Frontal cortex (tissue), 4 donors: ENCODE results near the gene DHDH. TPM values are rescaled to one million over a fixed set of nuclear protein-coding genes. Genes with fewer than 3 reads are reported as not detected.
"Not testable (repeated sequence)": the region's sequence is repeated elsewhere in the genome, so short reads cannot be mapped to it uniquely, and the experiment has no call there.

ENCODE experiments used
- DNase-seq, 2 donors: peaks; one replicate each; pipeline ENCODE4 v3.0.0; 2012; ENCODE audit warnings: low spot score in 2 of 2
- FAIRE-seq: peaks from 2 replicates; lab custom pipeline; 2012; peaks lifted over from hg19 to GRCh38; lab: Jason Lieb, UNC
- total RNA-seq: library from RNA; depleted of rRNA; stranded (reverse); fragments of >200 nt; gene quantifications from one replicate; pipeline ENCODE4 v1.2.3, GENCODE V29; 2014
- donor health status: control.
- donor health status: control.
- donor health status: control.

Gene DHDH
- total RNA-seq, 1 donor from 2014 or later, result not detected

- no peak for DNase-seq
- FAIRE-seq, result no peak
Observed at GRCh38 chr19:48913114-48913889, 20.2 kb upstream of the DHDH start.

GRCh38 chr19:48914181-48914580 is 19.3 kb upstream of the DHDH start:
- DNase-seq (no peak), FAIRE-seq (no peak)

GRCh38 chr19:48915757-48916156 is 17.7 kb upstream of the DHDH start:
- FAIRE-seq, result no peak
- no peak for DNase-seq

- no peak for FAIRE-seq
- DNase-seq, result no peak
Observed at GRCh38 chr19:48918071-48918470, 15.4 kb upstream of the DHDH start.

- FAIRE-seq (no peak), DNase-seq (no peak)
Observed at GRCh38 chr19:48918801-48919247, 14.7 kb upstream of the DHDH start.

GRCh38 chr19:48919271-48919670 is 14.2 kb upstream of the DHDH start:
- not testable (repeated sequence) for FAIRE-seq, DNase-seq

GRCh38 chr19:48920949-48921348 is 12.6 kb upstream of the DHDH start:
- FAIRE-seq, result no peak

GRCh38 chr19:48921721-48922500 is 11.6 kb upstream of the DHDH start:
- FAIRE-seq (no peak), DNase-seq (no peak)

More at GRCh38 chr19:48920949-48921348, 12.6 kb upstream of the DHDH start:
- DNase-seq, result no peak

GRCh38 chr19:48922548-48923490 is 10.7 kb upstream of the DHDH start:
- no peak for DNase-seq
- FAIRE-seq, result no peak

- no peak for DNase-seq
- no peak for FAIRE-seq
Observed at GRCh38 chr19:48925240-48925843, 8.2 kb upstream of the DHDH start.

- FAIRE-seq, DNase-seq: not testable (repeated sequence)
Observed at GRCh38 chr19:48925890-48926289, 7.6 kb upstream of the DHDH start.

GRCh38 chr19:48926909-48927308 is 6.6 kb upstream of the DHDH start:
- DNase-seq (peak in 1 of 2 donors; percentile 58), FAIRE-seq (no peak)

- not testable (repeated sequence) for DNase-seq, FAIRE-seq
Observed at GRCh38 chr19:48927692-48928091, 5.8 kb upstream of the DHDH start.

- FAIRE-seq (no peak), DNase-seq (no peak)
Observed at GRCh38 chr19:48928164-48929025, 5.1 kb upstream of the DHDH start.

- DNase-seq (no peak), FAIRE-seq (no peak)
Observed at GRCh38 chr19:48934837-48935236, 1.3 kb downstream of the DHDH start.

- FAIRE-seq, result no peak
- no peak for DNase-seq
Observed at GRCh38 chr19:48935864-48936263, 2.4 kb downstream of the DHDH start.

- DNase-seq (no peak), FAIRE-seq (no peak)
Observed at GRCh38 chr19:48938256-48938655, 4.8 kb downstream of the DHDH start.

- FAIRE-seq, result no peak
- DNase-seq, result no peak
Observed at GRCh38 chr19:48940902-48941301, 7.4 kb downstream of the DHDH start.

GRCh38 chr19:48943081-48943480 is 9.6 kb downstream of the DHDH start:
- no peak for DNase-seq
- no peak for FAIRE-seq
